GM13977 (cell line): ENCODE results near the gene LRRC58.

Experiments
- DNase-seq: peaks from one replicate; pipeline ENCODE4 v3.0.0; 2012; ENCODE audit warnings: low spot score
- CTCF ChIP-seq: IDR thresholded peaks from 2 replicates; pipeline ENCODE4 v1.5.1; 2012; ENCODE audit warnings: mild to moderate bottlenecking, control low read depth; ENCODE audit not compliant: insufficient read depth; ENCODE audit errors: extremely low read depth, missing control alignments
- in situ Hi-C: fragments of 300-500 bp; cut with MboI; formaldehyde crosslinking; loops from one replicate; pipeline ENCODE4 v1.12.0; 2022; ENCODE audit warnings: low sequenced_read_pairs, low pct_unique_long_range_greater_than_20kb, mixed read lengths, inconsistent platforms; ENCODE audit not compliant: unreplicated experiment

The LRRC58 gene

GRCh38 chr3:120274739-120275167 is 74.4 kb downstream of the LRRC58 start:
- TF ChIP-seq CTCF, result no peak
- DNase-seq, result no peak

More at GRCh38 chr3:120274739-120275167, 74.4 kb downstream of the LRRC58 start:
- in situ Hi-C loops, result loop anchor here (25.0 kb wide), 1 partner anchor 513 kb away; no protein-coding TSS in a partner anchor
